Calu3 (cell line): Measurements from ENCODE around the gene HOXC11. TPM values are rescaled to one million over a fixed set of nuclear protein-coding genes. Genes with fewer than 3 reads are reported as not detected.

Source experiments
- BruUV-seq: library from RNA; stranded (reverse); fragments of 400-500 nt; replicated peaks from 2 replicates; lab custom pipeline; 2021; lab: Mats Ljungman, UMichigan
- CTCF ChIA-PET: fragments of 300-600 bp; sonication (Branson Sonifier 250); formaldehyde crosslinking; loops from one replicate; lab custom pipeline; 2022; ENCODE audit warnings: antibody characterized with exemption; lab: Charles Lee
- DNase-seq: peaks from one replicate; pipeline ENCODE4 v3.0.0; 2022
- H3K27ac Mint-ChIP-seq: one replicate; pipeline ENCODE4 v1.8.0; 2022; ENCODE audit warnings: mixed read lengths; ENCODE audit not compliant: unreplicated experiment
- H3K27me3 Mint-ChIP-seq: one replicate; pipeline ENCODE4 v1.8.0; 2022; ENCODE audit warnings: mixed read lengths; ENCODE audit not compliant: unreplicated experiment
- H3K36me3 Mint-ChIP-seq: one replicate; pipeline ENCODE4 v1.8.0; 2022; ENCODE audit warnings: mild to moderate bottlenecking, moderate library complexity, mixed read lengths; ENCODE audit not compliant: insufficient read depth, unreplicated experiment
- H3K4me1 Mint-ChIP-seq: one replicate; pipeline ENCODE4 v1.8.0; 2022; ENCODE audit warnings: mild to moderate bottlenecking, low read depth, mixed read lengths; ENCODE audit not compliant: unreplicated experiment
- H3K4me3 Mint-ChIP-seq: one replicate; pipeline ENCODE4 v1.8.0; 2022; ENCODE audit warnings: mild to moderate bottlenecking, low read depth, moderate library complexity, mixed read lengths; ENCODE audit not compliant: unreplicated experiment
- H3K9me3 Mint-ChIP-seq: one replicate; pipeline ENCODE4 v1.8.0; 2022; ENCODE audit warnings: low read depth, mixed read lengths; ENCODE audit not compliant: unreplicated experiment
- intact Hi-C: fragments of 100-400 bp; cut with micrococcal nuclease; formaldehyde crosslinking; loops from one replicate; pipeline ENCODE4 v1.10.0; 2022; ENCODE audit not compliant: unreplicated experiment
- total RNA-seq: library from RNA; stranded (reverse); gene quantifications from 2 replicates; pipeline ENCODE4 v1.2.3, GENCODE V29; 2022
- TF ChIP-seq, protein P1 (sequence below): fragments of 200-600 bp; IDR thresholded peaks from one replicate; pipeline ENCODE4 v1.8.0; 2022; ENCODE audit warnings: antibody characterized with exemption; ENCODE audit not compliant: unreplicated experiment

Gene HOXC11
- total RNA-seq, 1 experiment from 2014 or later, result not detected

DNA sequence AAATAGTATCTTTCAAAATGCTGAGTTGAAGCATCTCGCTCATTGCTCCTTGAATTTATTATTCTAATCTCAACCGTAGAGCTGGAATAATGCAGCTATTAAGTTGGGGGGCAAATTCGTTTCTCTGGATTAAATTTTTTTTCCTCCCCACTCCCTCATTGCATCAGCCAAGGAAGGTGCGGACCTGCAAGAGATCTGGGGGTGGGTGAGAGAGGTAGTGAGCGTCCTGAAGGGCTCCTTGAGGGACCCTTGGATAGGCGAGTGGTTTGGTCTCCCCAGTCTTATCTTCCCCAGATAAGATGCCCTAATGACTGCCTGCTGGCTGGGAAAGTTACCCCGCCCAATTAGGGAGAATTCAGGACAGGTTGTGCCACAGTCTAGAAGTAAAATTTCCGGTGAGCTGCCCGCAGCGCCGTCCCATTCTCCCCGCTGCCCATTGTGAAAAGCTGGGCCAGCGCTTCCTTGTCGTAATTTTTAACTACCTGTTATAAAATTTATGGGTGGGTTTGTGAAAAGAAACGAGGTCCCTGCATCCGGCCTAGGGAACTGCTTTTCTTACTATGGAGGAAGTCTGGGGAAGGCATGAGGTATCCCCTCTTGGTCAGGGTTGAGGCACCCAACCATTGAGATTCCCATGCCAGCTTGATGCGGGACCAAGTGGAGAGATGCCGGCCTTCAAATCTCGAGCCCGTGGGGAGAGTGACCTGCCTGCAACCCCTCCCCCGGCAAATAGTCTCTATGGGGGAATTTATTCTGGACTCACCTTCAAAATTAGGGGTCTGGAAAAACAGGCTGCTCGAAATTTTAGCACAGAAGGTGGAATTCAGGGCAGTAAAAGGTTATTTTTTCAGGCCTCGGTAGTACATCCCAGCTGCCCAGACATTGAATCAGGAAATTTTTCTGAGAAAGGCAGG, 42.3 kb downstream of the HOXC11 start:
- DNase-seq, result no peak
- Mint-ChIP-seq H3K27ac (no peak overlapping the region), H3K9me3 (no peaks in the 10 kb centered on the region), H3K4me3 (no peak overlapping the region), H3K27me3 (peaks cover 80% of the 10 kb centered on the region), H3K36me3 (peaks cover 11% of the 10 kb centered on the region), H3K4me1 (peaks cover 12% of the 10 kb centered on the region)
- CTCF ChIA-PET, result no interaction called here
- TF ChIP-seq, protein P1, sequence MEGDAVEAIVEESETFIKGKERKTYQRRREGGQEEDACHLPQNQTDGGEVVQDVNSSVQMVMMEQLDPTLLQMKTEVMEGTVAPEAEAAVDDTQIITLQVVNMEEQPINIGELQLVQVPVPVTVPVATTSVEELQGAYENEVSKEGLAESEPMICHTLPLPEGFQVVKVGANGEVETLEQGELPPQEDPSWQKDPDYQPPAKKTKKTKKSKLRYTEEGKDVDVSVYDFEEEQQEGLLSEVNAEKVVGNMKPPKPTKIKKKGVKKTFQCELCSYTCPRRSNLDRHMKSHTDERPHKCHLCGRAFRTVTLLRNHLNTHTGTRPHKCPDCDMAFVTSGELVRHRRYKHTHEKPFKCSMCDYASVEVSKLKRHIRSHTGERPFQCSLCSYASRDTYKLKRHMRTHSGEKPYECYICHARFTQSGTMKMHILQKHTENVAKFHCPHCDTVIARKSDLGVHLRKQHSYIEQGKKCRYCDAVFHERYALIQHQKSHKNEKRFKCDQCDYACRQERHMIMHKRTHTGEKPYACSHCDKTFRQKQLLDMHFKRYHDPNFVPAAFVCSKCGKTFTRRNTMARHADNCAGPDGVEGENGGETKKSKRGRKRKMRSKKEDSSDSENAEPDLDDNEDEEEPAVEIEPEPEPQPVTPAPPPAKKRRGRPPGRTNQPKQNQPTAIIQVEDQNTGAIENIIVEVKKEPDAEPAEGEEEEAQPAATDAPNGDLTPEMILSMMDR, result no peak
- no TSS peak for BruUV-seq
- intact Hi-C loops, result no loop called here

DNA sequence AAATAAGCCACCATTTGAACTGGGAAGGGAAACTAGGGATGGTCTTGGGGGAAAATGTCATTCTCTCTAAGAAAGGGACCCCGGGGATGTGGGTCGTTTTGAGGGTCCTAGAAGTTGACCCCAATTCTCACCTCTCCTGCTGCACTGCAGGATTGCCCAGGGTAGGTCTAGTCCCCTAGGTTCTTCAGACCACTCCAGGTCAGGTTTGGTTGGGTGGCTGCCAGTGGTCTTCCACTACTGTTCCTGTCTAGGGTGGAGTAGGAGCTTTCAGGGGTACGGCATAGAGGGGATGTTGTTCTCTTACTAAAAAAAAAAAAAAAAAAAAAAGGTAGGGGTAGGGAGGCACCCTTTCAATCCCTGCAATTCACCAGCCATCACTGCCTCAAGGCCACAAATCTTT, 43.1 kb downstream of the HOXC11 start:
- no peak overlapping the region for H3K27ac Mint-ChIP-seq
- CTCF ChIA-PET, result interaction anchor here (0.6 to 2.2 kb wide), 4 partner anchors 10 to 199 kb away, joined by 4 to 25 read pairs (median 8); partner anchors contain the start of gene HOXC5
- TF ChIP-seq, protein P1, result no peak
- no peaks in the 10 kb centered on the region for H3K9me3 Mint-ChIP-seq
- peaks cover 8% of the 10 kb centered on the region for H3K4me1 Mint-ChIP-seq
- DNase-seq, result no peak
- H3K36me3 Mint-ChIP-seq, result peaks cover 11% of the 10 kb centered on the region
- no TSS peak for BruUV-seq
- H3K27me3 Mint-ChIP-seq, result peaks cover 80% of the 10 kb centered on the region
- no peak overlapping the region for H3K4me3 Mint-ChIP-seq
- intact Hi-C loops, result no loop called here

GRCh38 chr12:54016478-54016964, 43.6 kb downstream of the HOXC11 start:
- Mint-ChIP-seq H3K9me3 (no peaks in the 10 kb centered on the region), H3K27me3 (peaks cover 80% of the 10 kb centered on the region), H3K4me3 (peak overlapping the region; percentile 77), H3K36me3 (peaks cover 11% of the 10 kb centered on the region), H3K4me1 (peaks cover 3% of the 10 kb centered on the region), H3K27ac (no peak overlapping the region)
- TF ChIP-seq, protein P1, result no peak
- BruUV-seq, result no TSS peak
- DNase-seq, result no peak
- CTCF ChIA-PET, result interaction anchor here (0.6 to 2.2 kb wide), 11 partner anchors 10 to 357 kb away, joined by 3 to 25 read pairs (median 6); partner anchors contain the start of genes HOXC5, HOXC6 and SMUG1
- intact Hi-C loops, result no loop called here

DNA sequence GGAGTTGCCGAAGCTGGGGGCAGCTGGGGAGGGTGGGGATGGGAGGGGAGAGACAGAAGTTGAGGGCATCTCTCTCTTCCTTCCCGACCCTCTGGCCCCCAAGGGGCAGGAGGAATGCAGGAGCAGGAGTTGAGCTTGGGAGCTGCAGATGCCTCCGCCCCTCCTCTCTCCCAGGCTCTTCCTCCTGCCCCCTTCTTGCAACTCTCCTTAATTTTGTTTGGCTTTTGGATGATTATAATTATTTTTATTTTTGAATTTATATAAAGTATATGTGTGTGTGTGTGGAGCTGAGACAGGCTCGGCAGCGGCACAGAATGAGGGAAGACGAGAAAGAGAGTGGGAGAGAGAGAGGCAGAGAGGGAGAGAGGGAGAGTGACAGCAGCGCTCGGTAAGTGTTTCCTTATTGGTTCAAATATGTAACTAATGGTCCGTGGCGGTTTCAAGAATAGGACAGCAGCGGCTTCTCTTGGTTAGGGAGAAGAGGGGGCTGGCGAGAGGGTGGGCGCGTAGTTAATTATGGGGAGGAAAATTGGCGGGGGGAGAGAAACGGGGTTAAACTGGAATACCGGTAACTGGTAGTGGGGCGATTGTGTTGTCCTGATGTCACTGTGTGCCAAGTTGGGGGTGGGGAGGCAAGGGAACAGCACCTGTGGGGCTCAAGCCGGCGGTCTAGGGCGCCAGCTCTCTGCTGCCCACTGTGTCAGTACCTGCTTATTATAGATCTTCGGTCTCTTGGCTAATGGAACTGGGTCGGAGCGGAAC, 44.3 kb downstream of the HOXC11 start:
- intact Hi-C loops, result no loop called here
- Mint-ChIP-seq H3K27ac (peak overlapping the region; percentile 16), H3K36me3 (peaks cover 11% of the 10 kb centered on the region), H3K4me3 (peak overlapping the region; percentile 77), H3K4me1 (no peaks in the 10 kb centered on the region), H3K9me3 (no peaks in the 10 kb centered on the region), H3K27me3 (peaks cover 80% of the 10 kb centered on the region)
- DNase-seq, result peak; percentile 46
- CTCF ChIA-PET, result interaction anchor here (0.6 to 2.2 kb wide), 16 partner anchors 8 to 357 kb away, joined by 3 to 25 read pairs (median 6); partner anchors contain the start of genes HOXC5, HOXC6, HOXC8 and SMUG1
- no TSS peak for BruUV-seq
- TF ChIP-seq, protein P1, result no peak
